Stimulated activated CD8-positive, alpha-beta memory T cell treated with anti-CD3 and anti-CD28 coated beads, Interleukin-7, amount 100 ng/mL, for 4 hours (primary cell): ENCODE results near the gene KMT2D.

Source experiments
- DNase-seq, 2 donors: peaks; one replicate each; pipeline ENCODE4 v3.0.0-alpha.2; 2020; ENCODE audit warnings: low read depth in 2 of 2

Gene KMT2D

GRCh38 chr12:49018261-49019119, 42.1 kb downstream of the KMT2D start, which contains the start of gene PRKAG1:
Gene PRKAG1 (minus strand): TSS chr12:49018776. CDS start chr12:49018740, 36 bp downstream.
- peak; percentile 92 to 95 for DNase-seq

DNA sequence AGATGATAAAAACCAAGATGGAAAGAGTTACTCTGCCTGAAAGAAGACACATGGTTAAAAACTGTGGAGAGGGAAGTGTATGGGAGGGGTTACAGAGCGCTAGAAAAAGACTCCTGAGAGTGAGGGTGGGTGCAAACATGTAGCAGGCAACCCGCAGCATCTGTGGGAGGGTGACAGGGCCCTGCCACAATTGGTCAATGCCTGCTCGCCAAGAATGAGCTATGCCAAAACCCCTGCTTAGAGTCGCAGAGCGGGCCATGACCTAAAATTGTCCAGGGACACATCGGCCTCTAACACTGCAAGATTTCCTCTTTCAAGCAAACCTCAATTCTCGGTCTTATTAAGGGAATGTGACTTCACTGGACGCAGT, 42.7 kb downstream of the KMT2D start:
- DNase-seq = peak; percentile 12 to 15

- no peak for DNase-seq
These were observed 45.4 kb downstream of the KMT2D start for GRCh38 chr12:49015196-49015595.

DNA sequence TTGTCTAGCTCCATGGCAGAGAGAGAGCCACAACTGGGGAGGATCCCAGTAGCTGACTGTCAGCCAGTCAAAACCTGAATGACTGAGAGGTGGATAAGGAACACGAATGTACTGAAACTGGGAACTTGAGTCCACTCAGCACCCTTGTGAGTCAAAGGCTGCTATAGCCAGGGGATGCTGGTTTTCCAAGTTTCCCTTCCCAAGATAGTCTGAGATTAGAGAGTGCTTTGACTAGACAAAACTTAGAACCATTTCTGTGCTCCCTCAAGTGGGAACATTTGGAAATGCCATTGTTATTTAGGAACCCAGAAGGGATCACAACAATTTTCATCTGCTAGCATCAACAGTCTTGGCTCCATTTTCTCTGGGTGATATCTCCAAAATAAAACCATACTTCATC, 46.0 kb downstream of the KMT2D start:
- DNase-seq = no peak

DNA sequence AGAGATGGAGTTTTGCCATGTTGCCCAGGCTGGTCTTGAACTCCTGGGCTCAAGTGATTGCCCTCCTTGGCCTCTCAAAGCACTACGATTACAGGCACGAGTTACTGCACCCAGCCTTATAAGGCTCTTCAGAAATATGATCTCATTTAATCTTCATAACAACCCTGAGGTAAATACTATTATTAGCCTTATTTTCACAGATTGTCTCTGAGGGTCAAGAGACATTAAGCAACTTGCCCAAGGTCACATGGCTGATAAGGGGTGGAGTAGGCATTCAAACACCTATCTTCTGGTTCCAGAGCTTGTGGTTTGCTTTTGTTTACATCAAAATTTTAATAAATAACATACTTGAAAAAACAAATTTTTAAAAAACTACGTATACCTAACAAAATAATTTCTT, 47.2 kb downstream of the KMT2D start:
- no peak for DNase-seq

DNA sequence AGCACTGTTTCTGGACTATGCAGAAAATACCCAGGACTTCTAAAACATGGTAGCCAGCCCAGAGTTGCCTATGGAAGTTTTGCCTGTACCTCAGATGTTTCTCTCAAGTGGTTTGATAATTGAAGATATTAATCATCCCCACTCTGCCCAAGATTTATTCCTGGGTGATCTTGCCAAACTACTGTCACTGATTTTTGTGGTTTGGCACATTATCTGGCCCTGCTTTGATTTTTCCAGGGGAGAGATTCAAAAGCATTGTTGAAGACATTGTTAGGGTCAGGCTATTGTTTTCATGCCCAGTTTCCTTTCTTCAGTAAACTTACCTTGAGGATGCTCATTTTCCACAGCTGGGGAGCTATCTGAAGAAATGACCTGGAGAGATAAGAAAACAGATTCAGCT, 47.9 kb downstream of the KMT2D start:
- DNase-seq = no peak
